HEK293 (cell line): ENCODE measurements around the gene C1orf122.

Experiments used
- CTCF ChIA-PET: fragments of 350-600 bp; formaldehyde crosslinking; extraction: SDS; loops from one replicate; lab custom pipeline; 2021; ENCODE audit warnings: antibody characterized with exemption; lab: Yijun Ruan, JAX
- POLR2A ChIA-PET: fragments of 300-600 bp; formaldehyde crosslinking; extraction: SDS; loops from one replicate; lab custom pipeline; 2020; ENCODE audit warnings: antibody characterized with exemption, inconsistent platforms; lab: Yijun Ruan, JAX
- H3K27ac ChIP-seq: fragments of 200-500 bp; sonication (Bioruptor generic); 2 replicates; pipeline ENCODE4 v1.5.1; 2014; ENCODE audit warnings: low read depth, low read length, control low read depth, inconsistent platforms; ENCODE audit errors: extremely low read depth
- H3K36me3 ChIP-seq, 2 experiments: fragments of 200-500 bp in 1 of 2; sonication (Bioruptor generic) in 1 of 2; 1 replicate in 1 of 2; 2 replicates in 1 of 2; pipeline ENCODE4 v1.5.1; 2014 to 2017; ENCODE audit warnings: inconsistent platforms in 2 of 2, low read length in 2 of 2; ENCODE audit not compliant: control insufficient read depth in 2 of 2, insufficient read depth in 1 of 2
- H3K4me1 ChIP-seq: fragments of 200-500 bp; sonication (Bioruptor generic); 2 replicates; pipeline ENCODE4 v1.5.1; 2014; ENCODE audit warnings: mild to moderate bottlenecking, low read length, inconsistent platforms; ENCODE audit not compliant: control insufficient read depth, insufficient read depth
- H3K4me3 ChIP-seq: 2 replicates; pipeline ENCODE4 v1.5.1; 2011; ENCODE audit warnings: low read depth, mild to moderate bottlenecking, control low read depth, low read length, moderate library complexity
- H3K9me3 ChIP-seq: fragments of 200-500 bp; sonication (Bioruptor generic); 2 replicates; pipeline ENCODE4 v1.5.1; 2014; ENCODE audit warnings: low read depth, low read length, inconsistent platforms; ENCODE audit not compliant: control insufficient read depth, insufficient read depth
- ATF2 ChIP-seq: fragments of 450-650 bp; formaldehyde crosslinking; IDR thresholded peaks from 2 replicates; pipeline ENCODE4 v1.5.1; 2016; ENCODE audit warnings: missing biosample characterization, missing genetic modification characterization, low read depth
- GLIS2 ChIP-seq: fragments of 450-650 bp; formaldehyde crosslinking; IDR thresholded peaks from 2 replicates; pipeline ENCODE4 v1.5.1; 2016; ENCODE audit warnings: missing biosample characterization, missing genetic modification characterization
- KLF8 ChIP-seq: fragments of 450-650 bp; formaldehyde crosslinking; IDR thresholded peaks from 2 replicates; pipeline ENCODE4 v1.5.1; 2016; ENCODE audit warnings: missing biosample characterization, missing genetic modification characterization
- OVOL3 ChIP-seq: fragments of 450-650 bp; formaldehyde crosslinking; IDR thresholded peaks from 2 replicates; pipeline ENCODE4 v1.5.1; 2016; ENCODE audit warnings: missing biosample characterization, missing genetic modification characterization
- SP3 ChIP-seq: fragments of 450-650 bp; formaldehyde crosslinking; IDR thresholded peaks from 2 replicates; pipeline ENCODE4 v1.5.1; 2016; ENCODE audit warnings: missing biosample characterization, missing genetic modification characterization
- WT1 ChIP-seq: fragments of 450-650 bp; formaldehyde crosslinking; IDR thresholded peaks from 2 replicates; pipeline ENCODE4 v1.5.1; 2016; ENCODE audit warnings: missing biosample characterization, missing genetic modification characterization
- ZBTB26 ChIP-seq: fragments of 450-650 bp; formaldehyde crosslinking; optimal IDR thresholded peaks from 2 replicates; pipeline ENCODE3; 2016; ENCODE audit warnings: missing biosample characterization, mild to moderate bottlenecking, missing genetic modification characterization
- ZBTB7A ChIP-seq: fragments of 450-650 bp; formaldehyde crosslinking; IDR thresholded peaks from 2 replicates; pipeline ENCODE4 v1.5.1; 2016; ENCODE audit warnings: low read depth, missing biosample characterization, missing genetic modification characterization
- ZBTB8A ChIP-seq: fragments of 450-650 bp; formaldehyde crosslinking; IDR thresholded peaks from 2 replicates; pipeline ENCODE4 v1.5.1; 2016; ENCODE audit warnings: missing biosample characterization, missing genetic modification characterization
- ZFP41 ChIP-seq: fragments of 450-650 bp; formaldehyde crosslinking; IDR thresholded peaks from 2 replicates; pipeline ENCODE4 v1.5.1; 2016; ENCODE audit warnings: missing biosample characterization, missing genetic modification characterization, borderline replicate concordance
- ZNF133 ChIP-seq: fragments of 450-650 bp; formaldehyde crosslinking; IDR thresholded peaks from 2 replicates; pipeline ENCODE4 v1.5.1; 2016; ENCODE audit warnings: missing biosample characterization, missing genetic modification characterization
- ZNF138 ChIP-seq: fragments of 450-650 bp; formaldehyde crosslinking; IDR thresholded peaks from 2 replicates; pipeline ENCODE4 v1.5.1; 2016; ENCODE audit warnings: missing biosample characterization, missing genetic modification characterization, borderline replicate concordance
- ZNF140 ChIP-seq: fragments of 450-650 bp; formaldehyde crosslinking; IDR thresholded peaks from 2 replicates; pipeline ENCODE4 v1.5.1; 2016; ENCODE audit warnings: missing biosample characterization, missing genetic modification characterization
- ZNF148 ChIP-seq: fragments of 450-650 bp; formaldehyde crosslinking; IDR thresholded peaks from 2 replicates; pipeline ENCODE4 v1.5.0; 2017; ENCODE audit warnings: missing biosample characterization, missing genetic modification characterization, borderline replicate concordance
- ZNF2 ChIP-seq: fragments of 450-650 bp; formaldehyde crosslinking; IDR thresholded peaks from 2 replicates; pipeline ENCODE4 v1.5.1; 2016; ENCODE audit warnings: missing biosample characterization, missing genetic modification characterization
- ZNF211 ChIP-seq: fragments of 450-650 bp; formaldehyde crosslinking; IDR thresholded peaks from 2 replicates; pipeline ENCODE4 v1.5.1; 2016; ENCODE audit warnings: low read depth, missing biosample characterization, missing genetic modification characterization
- ZNF335 ChIP-seq: fragments of 450-650 bp; formaldehyde crosslinking; conservative IDR thresholded peaks from 2 replicates; pipeline ENCODE4 v1.5.1; 2016; ENCODE audit warnings: missing biosample characterization, missing genetic modification characterization
- ZNF391 ChIP-seq: fragments of 450-650 bp; formaldehyde crosslinking; IDR thresholded peaks from 2 replicates; pipeline ENCODE4 v1.5.1; 2016; ENCODE audit warnings: low read depth, missing biosample characterization, missing genetic modification characterization, borderline replicate concordance
- ZNF398 ChIP-seq: fragments of 450-650 bp; formaldehyde crosslinking; IDR thresholded peaks from 2 replicates; pipeline ENCODE4 v1.5.1; 2017; ENCODE audit warnings: missing biosample characterization, missing genetic modification characterization
- ZNF48 ChIP-seq: fragments of 450-650 bp; formaldehyde crosslinking; IDR thresholded peaks from 2 replicates; pipeline ENCODE4 v1.5.1; 2016; ENCODE audit warnings: missing biosample characterization, missing genetic modification characterization
- ZNF488 ChIP-seq: fragments of 450-650 bp; formaldehyde crosslinking; IDR thresholded peaks from 2 replicates; pipeline ENCODE4 v1.5.1; 2016; ENCODE audit warnings: missing biosample characterization, missing genetic modification characterization
- ZNF501 ChIP-seq: fragments of 450-650 bp; formaldehyde crosslinking; IDR thresholded peaks from 2 replicates; pipeline ENCODE4 v1.5.1; 2016; ENCODE audit warnings: missing biosample characterization, missing genetic modification characterization
- ZNF513 ChIP-seq: fragments of 450-650 bp; IDR thresholded peaks from 2 replicates; pipeline ENCODE4 v1.5.1; 2018; ENCODE audit warnings: missing biosample characterization, missing genetic modification characterization
- ZNF621 ChIP-seq: fragments of 450-650 bp; formaldehyde crosslinking; IDR thresholded peaks from 2 replicates; pipeline ENCODE4 v1.5.1; 2017; ENCODE audit warnings: missing biosample characterization, missing genetic modification characterization
- ZNF624 ChIP-seq: fragments of 450-650 bp; formaldehyde crosslinking; IDR thresholded peaks from 2 replicates; pipeline ENCODE4 v1.5.1; 2017; ENCODE audit warnings: missing biosample characterization, missing genetic modification characterization
- ZNF677 ChIP-seq: fragments of 450-650 bp; IDR thresholded peaks from 2 replicates; pipeline ENCODE4 v1.5.0; 2018; ENCODE audit warnings: missing biosample characterization, mild to moderate bottlenecking, missing genetic modification characterization, moderate library complexity
- ZXDB ChIP-seq: fragments of 450-650 bp; formaldehyde crosslinking; IDR thresholded peaks from 2 replicates; pipeline ENCODE4 v1.5.1; 2016; ENCODE audit warnings: missing biosample characterization, missing genetic modification characterization

C1orf122 gene

GRCh38 chr1:37778654-37779053 is 28.9 kb upstream of the C1orf122 start (continued):
- no peak for TF ChIP-seq ZNF513 (tag by site-specific recombination)
- TF ChIP-seq ZNF133 (tag by site-specific recombination): no peak
- TF ChIP-seq ZBTB26: no peak
- TF ChIP-seq ZNF138: no peak
- TF ChIP-seq ZNF621 (tag by site-specific recombination): no peak
- TF ChIP-seq SP3 (tag by site-specific recombination): no peak
- TF ChIP-seq ZNF398 (tag by site-specific recombination): no peak
- TF ChIP-seq KLF8 (tag by site-specific recombination): no peak
- TF ChIP-seq ZNF48 (tag by site-specific recombination): no peak
- no peak for TF ChIP-seq ZNF677 (tag by site-specific recombination)
- TF ChIP-seq ZNF501 (tag by site-specific recombination): no peak
- no peak for TF ChIP-seq ZXDB

- POLR2A ChIA-PET: interaction anchor here (0.7 to 1.3 kb wide), 2 partner anchors 12 to 65 kb away, joined by 3 to 4 read pairs; no protein-coding TSS in a partner anchor
- no peak overlapping the region for H3K27ac ChIP-seq
- no peak overlapping the region for H3K4me3 ChIP-seq
- no peaks in the 10 kb centered on the region for H3K36me3 ChIP-seq
- no peaks in the 10 kb centered on the region for H3K9me3 ChIP-seq
- CTCF ChIA-PET: no interaction called here
- H3K4me1 ChIP-seq: no peaks in the 10 kb centered on the region
- TF ChIP-seq ZNF391 (no peak), ZNF624 (tag by site-specific recombination) (no peak), ZNF335 (tag by site-specific recombination) (no peak), ATF2 (tag by site-specific recombination) (no peak), ZNF211 (tag by site-specific recombination) (no peak), ZNF148 (tag by site-specific recombination) (no peak), ZNF2 (no peak), GLIS2 (tag by site-specific recombination) (no peak), ZNF488 (tag by site-specific recombination) (no peak), ZBTB8A (no peak), WT1 (tag by site-specific recombination) (no peak), ZFP41 (tag by site-specific recombination) (no peak), ZBTB7A (no peak), ZNF140 (tag by site-specific recombination) (no peak), OVOL3 (tag by site-specific recombination) (no peak)
- TF ChIP-seq, all 188 proteins: peak for 0
Observed at GRCh38 chr1:37782491-37782890, 25.1 kb upstream of the C1orf122 start.
